ENCODE data around the gene CD1D.

DNA sequence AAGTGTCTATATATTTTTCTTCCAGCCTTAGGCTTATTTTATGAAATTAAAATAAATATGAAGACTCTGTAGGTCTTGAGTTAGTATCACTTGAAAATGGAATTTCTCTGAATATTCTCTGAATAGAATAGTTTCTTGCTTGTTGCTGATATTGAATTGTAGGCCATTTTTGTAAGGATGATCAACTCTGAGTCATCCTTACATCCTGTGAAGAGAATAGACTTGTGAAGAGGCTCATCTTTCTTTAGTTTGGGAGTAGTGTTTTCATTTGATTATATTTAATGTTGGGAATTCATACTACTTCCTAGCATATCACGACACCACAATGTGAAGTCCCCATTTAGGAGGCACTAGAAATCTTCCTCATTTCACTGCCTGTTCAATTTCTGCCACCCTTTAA, 27.5 kb upstream of the CD1D start:
- TF ChIP-seq, protein P1, sequence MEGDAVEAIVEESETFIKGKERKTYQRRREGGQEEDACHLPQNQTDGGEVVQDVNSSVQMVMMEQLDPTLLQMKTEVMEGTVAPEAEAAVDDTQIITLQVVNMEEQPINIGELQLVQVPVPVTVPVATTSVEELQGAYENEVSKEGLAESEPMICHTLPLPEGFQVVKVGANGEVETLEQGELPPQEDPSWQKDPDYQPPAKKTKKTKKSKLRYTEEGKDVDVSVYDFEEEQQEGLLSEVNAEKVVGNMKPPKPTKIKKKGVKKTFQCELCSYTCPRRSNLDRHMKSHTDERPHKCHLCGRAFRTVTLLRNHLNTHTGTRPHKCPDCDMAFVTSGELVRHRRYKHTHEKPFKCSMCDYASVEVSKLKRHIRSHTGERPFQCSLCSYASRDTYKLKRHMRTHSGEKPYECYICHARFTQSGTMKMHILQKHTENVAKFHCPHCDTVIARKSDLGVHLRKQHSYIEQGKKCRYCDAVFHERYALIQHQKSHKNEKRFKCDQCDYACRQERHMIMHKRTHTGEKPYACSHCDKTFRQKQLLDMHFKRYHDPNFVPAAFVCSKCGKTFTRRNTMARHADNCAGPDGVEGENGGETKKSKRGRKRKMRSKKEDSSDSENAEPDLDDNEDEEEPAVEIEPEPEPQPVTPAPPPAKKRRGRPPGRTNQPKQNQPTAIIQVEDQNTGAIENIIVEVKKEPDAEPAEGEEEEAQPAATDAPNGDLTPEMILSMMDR (IDR thresholded peaks at IDR 0.05): no peak
- TF ChIP-seq POLR2A (IDR thresholded peaks at IDR 0.05): no peak

All from right lobe of liver (tissue), 4 donors.